ENCODE results near the gene MAP2.

Gene MAP2

DNA sequence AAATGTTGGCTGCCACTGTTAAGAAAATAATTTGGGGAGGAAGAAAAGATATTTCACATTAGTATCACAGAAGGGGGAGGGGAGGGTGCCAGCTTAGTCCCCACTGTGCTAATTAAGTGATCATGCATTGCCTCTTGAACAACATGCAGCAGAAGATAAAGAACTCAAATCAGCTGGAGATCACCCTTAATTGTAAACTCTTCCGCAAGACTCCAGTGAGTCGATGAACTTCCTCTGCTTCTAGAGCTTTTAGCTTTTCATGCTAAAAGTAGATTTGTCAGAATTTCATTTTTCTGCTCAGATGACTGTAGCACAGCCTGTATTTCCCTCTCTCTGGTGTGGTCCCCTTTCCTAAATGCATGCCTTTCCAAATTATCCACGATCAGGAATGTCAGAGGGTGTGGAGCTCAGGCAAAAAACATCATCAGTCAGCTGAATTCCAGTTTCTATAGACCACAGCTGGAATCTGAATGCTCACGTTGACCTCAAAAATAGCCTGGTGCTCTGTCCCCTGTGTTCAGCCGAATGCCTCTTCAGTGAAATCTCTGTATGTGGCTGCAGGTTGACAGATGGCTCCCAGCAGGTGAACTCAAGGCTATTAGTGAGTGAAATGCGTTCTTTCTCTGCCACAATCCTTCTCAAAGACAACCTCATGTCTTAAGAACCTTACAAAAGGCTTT lies 191.0 kb downstream of the MAP2 start:
- Histone ChIP-seq H3K79me1 (ENCODE audit: low read length) (no peaks in the 10 kb centered on the region), H3K79me2 (ENCODE audit: control insufficient read depth, insufficient read depth, low read length) (no peaks in the 10 kb centered on the region), H2BK120ac (ENCODE audit: low read depth, low read length) (no peak overlapping the region), H3K27me3 (ENCODE audit: insufficient read depth, low read length, poor library complexity) (no peaks in the 10 kb centered on the region), H3K18ac (ENCODE audit: low read length) (no peak overlapping the region), H3K36me3 (ENCODE audit: control insufficient read depth, insufficient read depth, low read length) (no peaks in the 10 kb centered on the region), H3K4me2 (ENCODE audit: low read length) (no peak overlapping the region), H2BK15ac (replicated peaks; ENCODE audit: low read depth) (no peak overlapping the region), H4K5ac (ENCODE audit: low read length) (no peak overlapping the region), H4K8ac (ENCODE audit: low read depth, low read length) (no peak overlapping the region), H3K56ac (ENCODE audit: low read length) (no peak overlapping the region), H3K23ac (ENCODE audit: low read length) (no peak overlapping the region), H3K27ac (ENCODE audit: low read depth, low read length) (peak overlapping the region; percentile 52), H3K9ac (ENCODE audit: low read length) (no peak overlapping the region), H3K4me1 (ENCODE audit: control insufficient read depth, low read depth, low read length) (peaks cover 5% of the 10 kb centered on the region), H3K4ac (ENCODE audit: low read depth, low read length) (no peak overlapping the region), H2AK5ac (ENCODE audit: low read length) (no peak overlapping the region), H3K4me3 (ENCODE audit: low read length) (no peak overlapping the region), H2BK5ac (ENCODE audit: low read length) (no peak overlapping the region)
- peak; percentile 57 for DNase-seq
- no CpG with 5 or more reads among the region's 6 CpGs for WGBS (ENCODE audit: extremely low coverage, insufficient coverage, low lambda C conversion rate)

DNA sequence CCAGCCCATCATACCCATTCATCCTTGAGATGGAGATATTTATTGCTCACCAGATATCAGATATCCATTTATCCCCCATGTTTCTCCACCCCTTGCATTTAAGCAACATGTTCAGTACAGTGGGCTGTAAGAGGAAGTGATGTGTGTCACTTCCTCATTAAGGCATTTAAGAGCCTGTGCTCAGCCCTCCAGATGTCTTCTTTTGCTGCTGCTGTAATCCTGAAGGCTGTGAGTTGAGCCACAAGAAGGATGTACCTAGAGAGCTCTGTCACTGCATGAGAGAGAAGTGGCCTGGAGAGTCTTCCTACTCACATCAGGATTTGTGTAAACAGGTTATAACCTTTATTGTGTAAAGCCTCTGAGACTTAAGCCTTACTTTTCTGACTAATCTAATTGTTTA lies 195.9 kb downstream of the MAP2 start:
- H3K18ac ChIP-seq (ENCODE audit: low read length): no peak overlapping the region
- DNase-seq: no peak
- H3K36me3 ChIP-seq (ENCODE audit: control insufficient read depth, insufficient read depth, low read length): no peaks in the 10 kb centered on the region
- H2BK120ac ChIP-seq (ENCODE audit: low read depth, low read length): no peak overlapping the region
- H3K9ac ChIP-seq (ENCODE audit: low read length): no peak overlapping the region
- H3K79me2 ChIP-seq (ENCODE audit: control insufficient read depth, insufficient read depth, low read length): no peaks in the 10 kb centered on the region
- H3K4ac ChIP-seq (ENCODE audit: low read depth, low read length): no peak overlapping the region
- no peaks in the 10 kb centered on the region for H3K27me3 ChIP-seq (ENCODE audit: insufficient read depth, low read length, poor library complexity)
- no peak overlapping the region for H2BK15ac ChIP-seq (replicated peaks; ENCODE audit: low read depth)
- no peak overlapping the region for H3K56ac ChIP-seq (ENCODE audit: low read length)
- H3K23ac ChIP-seq (ENCODE audit: low read length): no peak overlapping the region
- H4K8ac ChIP-seq (ENCODE audit: low read depth, low read length): no peak overlapping the region
- H3K27ac ChIP-seq (ENCODE audit: low read depth, low read length): no peak overlapping the region
- no peak overlapping the region for H2AK5ac ChIP-seq (ENCODE audit: low read length)
- no peak overlapping the region for H3K4me3 ChIP-seq (ENCODE audit: low read length)
- no peaks in the 10 kb centered on the region for H3K79me1 ChIP-seq (ENCODE audit: low read length)
- no peak overlapping the region for H2BK5ac ChIP-seq (ENCODE audit: low read length)
- no peak overlapping the region for H3K4me2 ChIP-seq (ENCODE audit: low read length)
- peaks cover 4% of the 10 kb centered on the region for H3K4me1 ChIP-seq (ENCODE audit: control insufficient read depth, low read depth, low read length)
- H4K5ac ChIP-seq (ENCODE audit: low read length): no peak overlapping the region

GRCh38 chr2:209624192-209624938 lies 200.5 kb downstream of the MAP2 start:
- H3K4me2 ChIP-seq (ENCODE audit: low read length): no peak overlapping the region
- H3K4me1 ChIP-seq (ENCODE audit: control insufficient read depth, low read depth, low read length): no peaks in the 10 kb centered on the region
- no peaks in the 10 kb centered on the region for H3K36me3 ChIP-seq (ENCODE audit: control insufficient read depth, insufficient read depth, low read length)
- WGBS (ENCODE audit: extremely low coverage, insufficient coverage, low lambda C conversion rate): no CpG with 5 or more reads among the region's 4 CpGs
- H3K56ac ChIP-seq (ENCODE audit: low read length): no peak overlapping the region
- no peak overlapping the region for H3K4ac ChIP-seq (ENCODE audit: low read depth, low read length)
- DNase-seq: no peak
- H3K27ac ChIP-seq (ENCODE audit: low read depth, low read length): no peak overlapping the region
- H3K18ac ChIP-seq (ENCODE audit: low read length): no peak overlapping the region
- no peak overlapping the region for H2BK15ac ChIP-seq (replicated peaks; ENCODE audit: low read depth)
- H4K5ac ChIP-seq (ENCODE audit: low read length): no peak overlapping the region
- no peaks in the 10 kb centered on the region for H3K27me3 ChIP-seq (ENCODE audit: insufficient read depth, low read length, poor library complexity)
- no peak overlapping the region for H3K4me3 ChIP-seq (ENCODE audit: low read length)
- no peak overlapping the region for H2BK5ac ChIP-seq (ENCODE audit: low read length)
- no peak overlapping the region for H2AK5ac ChIP-seq (ENCODE audit: low read length)
- no peak overlapping the region for H3K23ac ChIP-seq (ENCODE audit: low read length)
- H3K9ac ChIP-seq (ENCODE audit: low read length): no peak overlapping the region
- no peaks in the 10 kb centered on the region for H3K79me2 ChIP-seq (ENCODE audit: control insufficient read depth, insufficient read depth, low read length)
- no peak overlapping the region for H4K8ac ChIP-seq (ENCODE audit: low read depth, low read length)
- H2BK120ac ChIP-seq (ENCODE audit: low read depth, low read length): no peak overlapping the region
- H3K79me1 ChIP-seq (ENCODE audit: low read length): no peaks in the 10 kb centered on the region

DNA sequence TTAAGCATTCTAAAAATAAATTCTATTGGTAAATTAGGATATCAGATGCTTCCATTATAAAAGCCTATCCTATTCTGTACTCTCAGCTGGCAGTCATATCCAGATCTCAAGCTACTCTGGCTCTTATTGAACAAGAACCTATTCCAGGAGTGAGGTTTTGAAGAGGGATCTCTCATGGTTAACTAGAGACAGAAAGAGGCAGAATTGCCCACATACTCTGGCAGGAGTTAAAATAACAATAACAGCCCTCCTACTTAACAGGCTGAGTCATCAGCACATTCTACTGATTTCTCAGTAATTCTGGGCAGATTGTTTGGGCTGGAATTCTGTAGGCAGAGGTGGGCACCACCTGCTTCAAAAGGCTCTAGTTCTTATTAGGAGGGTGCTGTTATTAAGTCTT lies 205.8 kb downstream of the MAP2 start:
- no peaks in the 10 kb centered on the region for H3K27me3 ChIP-seq (ENCODE audit: insufficient read depth, low read length, poor library complexity)
- no peak overlapping the region for H4K8ac ChIP-seq (ENCODE audit: low read depth, low read length)
- H3K4ac ChIP-seq (ENCODE audit: low read depth, low read length): no peak overlapping the region
- no peaks in the 10 kb centered on the region for H3K4me1 ChIP-seq (ENCODE audit: control insufficient read depth, low read depth, low read length)
- no peak overlapping the region for H3K9ac ChIP-seq (ENCODE audit: low read length)
- H3K27ac ChIP-seq (ENCODE audit: low read depth, low read length): no peak overlapping the region
- H3K18ac ChIP-seq (ENCODE audit: low read length): no peak overlapping the region
- no peak overlapping the region for H2AK5ac ChIP-seq (ENCODE audit: low read length)
- H2BK5ac ChIP-seq (ENCODE audit: low read length): no peak overlapping the region
- no peak overlapping the region for H3K56ac ChIP-seq (ENCODE audit: low read length)
- no peak for DNase-seq
- H3K36me3 ChIP-seq (ENCODE audit: control insufficient read depth, insufficient read depth, low read length): no peaks in the 10 kb centered on the region
- no peak overlapping the region for H3K23ac ChIP-seq (ENCODE audit: low read length)
- H3K79me1 ChIP-seq (ENCODE audit: low read length): no peaks in the 10 kb centered on the region
- H3K4me2 ChIP-seq (ENCODE audit: low read length): no peak overlapping the region
- no peaks in the 10 kb centered on the region for H3K79me2 ChIP-seq (ENCODE audit: control insufficient read depth, insufficient read depth, low read length)
- H4K5ac ChIP-seq (ENCODE audit: low read length): no peak overlapping the region
- H2BK15ac ChIP-seq (replicated peaks; ENCODE audit: low read depth): no peak overlapping the region
- H2BK120ac ChIP-seq (ENCODE audit: low read depth, low read length): no peak overlapping the region
- no peak overlapping the region for H3K4me3 ChIP-seq (ENCODE audit: low read length)

GRCh38 chr2:209633911-209634310 lies 210.1 kb downstream of the MAP2 start:
- Histone ChIP-seq H4K5ac (ENCODE audit: low read length) (no peak overlapping the region), H2BK120ac (ENCODE audit: low read depth, low read length) (no peak overlapping the region), H3K18ac (ENCODE audit: low read length) (no peak overlapping the region), H3K23ac (ENCODE audit: low read length) (no peak overlapping the region), H3K4me2 (ENCODE audit: low read length) (no peak overlapping the region), H3K27me3 (ENCODE audit: insufficient read depth, low read length, poor library complexity) (no peaks in the 10 kb centered on the region), H2BK15ac (replicated peaks; ENCODE audit: low read depth) (no peak overlapping the region), H3K4me1 (ENCODE audit: control insufficient read depth, low read depth, low read length) (no peaks in the 10 kb centered on the region), H4K8ac (ENCODE audit: low read depth, low read length) (no peak overlapping the region), H3K36me3 (ENCODE audit: control insufficient read depth, insufficient read depth, low read length) (no peaks in the 10 kb centered on the region), H3K4me3 (ENCODE audit: low read length) (no peak overlapping the region), H2AK5ac (ENCODE audit: low read length) (no peak overlapping the region), H3K27ac (ENCODE audit: low read depth, low read length) (no peak overlapping the region), H3K79me1 (ENCODE audit: low read length) (no peaks in the 10 kb centered on the region), H3K4ac (ENCODE audit: low read depth, low read length) (no peak overlapping the region), H3K9ac (ENCODE audit: low read length) (no peak overlapping the region), H2BK5ac (ENCODE audit: low read length) (no peak overlapping the region), H3K79me2 (ENCODE audit: control insufficient read depth, insufficient read depth, low read length) (no peaks in the 10 kb centered on the region), H3K56ac (ENCODE audit: low read length) (no peak overlapping the region)
- WGBS (ENCODE audit: extremely low coverage, insufficient coverage, low lambda C conversion rate): no CpG with 5 or more reads among the region's 2 CpGs
- DNase-seq: no peak

DNA sequence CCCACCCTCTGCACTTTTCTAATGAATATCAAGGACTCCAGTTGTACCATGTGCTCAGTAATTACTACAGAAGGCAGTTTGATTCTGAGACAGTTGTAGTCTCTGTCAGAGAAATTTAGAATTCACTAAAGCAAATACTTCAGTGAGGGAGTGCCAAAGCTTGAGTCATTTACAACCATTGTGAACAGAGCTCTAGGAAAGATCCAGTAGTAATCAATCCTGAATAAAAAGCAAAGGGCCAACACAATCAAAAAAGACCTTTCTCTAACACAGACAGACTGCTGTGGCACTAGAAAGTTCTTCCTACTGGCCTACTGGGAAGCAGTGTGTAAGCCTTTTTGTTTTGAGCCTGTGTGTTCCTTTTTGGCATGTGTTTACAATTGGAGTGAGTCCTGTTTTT lies 212.2 kb downstream of the MAP2 start:
- H3K23ac ChIP-seq (ENCODE audit: low read length): no peak overlapping the region
- peaks cover 1% of the 10 kb centered on the region for H3K4me1 ChIP-seq (ENCODE audit: control insufficient read depth, low read depth, low read length)
- no peak overlapping the region for H3K27ac ChIP-seq (ENCODE audit: low read depth, low read length)
- H3K79me1 ChIP-seq (ENCODE audit: low read length): no peaks in the 10 kb centered on the region
- peak overlapping the region; percentile 18 for H3K18ac ChIP-seq (ENCODE audit: low read length)
- DNase-seq: no peak
- H3K4me2 ChIP-seq (ENCODE audit: low read length): no peak overlapping the region
- no peak overlapping the region for H4K8ac ChIP-seq (ENCODE audit: low read depth, low read length)
- no peak overlapping the region for H4K5ac ChIP-seq (ENCODE audit: low read length)
- H3K56ac ChIP-seq (ENCODE audit: low read length): no peak overlapping the region
- H2BK5ac ChIP-seq (ENCODE audit: low read length): no peak overlapping the region
- no peak overlapping the region for H2AK5ac ChIP-seq (ENCODE audit: low read length)
- H3K9ac ChIP-seq (ENCODE audit: low read length): no peak overlapping the region
- H2BK15ac ChIP-seq (replicated peaks; ENCODE audit: low read depth): no peak overlapping the region
- H3K4ac ChIP-seq (ENCODE audit: low read depth, low read length): no peak overlapping the region
- H2BK120ac ChIP-seq (ENCODE audit: low read depth, low read length): no peak overlapping the region
- H3K4me3 ChIP-seq (ENCODE audit: low read length): no peak overlapping the region
- H3K79me2 ChIP-seq (ENCODE audit: control insufficient read depth, insufficient read depth, low read length): no peaks in the 10 kb centered on the region
- H3K27me3 ChIP-seq (ENCODE audit: insufficient read depth, low read length, poor library complexity): no peaks in the 10 kb centered on the region
- no peaks in the 10 kb centered on the region for H3K36me3 ChIP-seq (ENCODE audit: control insufficient read depth, insufficient read depth, low read length)

Data from mesendoderm (in vitro differentiated cells).